Neural cell (in vitro differentiated cells): Measurements from ENCODE around the gene GNE.
"Not testable (repeated sequence)": the region's sequence is repeated elsewhere in the genome, so short reads cannot be mapped to it uniquely, and the experiment has no call there.

Experiments
- CTCF ChIP-seq: fragments of 450-650 bp; IDR thresholded peaks from 2 replicates; pipeline ENCODE4 v1.5.1; 2014; ENCODE audit warnings: antibody characterized with exemption, mild to moderate bottlenecking, moderate library complexity; ENCODE audit not compliant: poor library complexity, severe bottlenecking
- TF ChIP-seq, protein P1 (sequence below): IDR thresholded peaks from 2 replicates; pipeline ENCODE4 v1.6.1; 2012; ENCODE audit warnings: borderline replicate concordance

- TF ChIP-seq CTCF, result not testable (repeated sequence)
- TF ChIP-seq, protein P1, sequence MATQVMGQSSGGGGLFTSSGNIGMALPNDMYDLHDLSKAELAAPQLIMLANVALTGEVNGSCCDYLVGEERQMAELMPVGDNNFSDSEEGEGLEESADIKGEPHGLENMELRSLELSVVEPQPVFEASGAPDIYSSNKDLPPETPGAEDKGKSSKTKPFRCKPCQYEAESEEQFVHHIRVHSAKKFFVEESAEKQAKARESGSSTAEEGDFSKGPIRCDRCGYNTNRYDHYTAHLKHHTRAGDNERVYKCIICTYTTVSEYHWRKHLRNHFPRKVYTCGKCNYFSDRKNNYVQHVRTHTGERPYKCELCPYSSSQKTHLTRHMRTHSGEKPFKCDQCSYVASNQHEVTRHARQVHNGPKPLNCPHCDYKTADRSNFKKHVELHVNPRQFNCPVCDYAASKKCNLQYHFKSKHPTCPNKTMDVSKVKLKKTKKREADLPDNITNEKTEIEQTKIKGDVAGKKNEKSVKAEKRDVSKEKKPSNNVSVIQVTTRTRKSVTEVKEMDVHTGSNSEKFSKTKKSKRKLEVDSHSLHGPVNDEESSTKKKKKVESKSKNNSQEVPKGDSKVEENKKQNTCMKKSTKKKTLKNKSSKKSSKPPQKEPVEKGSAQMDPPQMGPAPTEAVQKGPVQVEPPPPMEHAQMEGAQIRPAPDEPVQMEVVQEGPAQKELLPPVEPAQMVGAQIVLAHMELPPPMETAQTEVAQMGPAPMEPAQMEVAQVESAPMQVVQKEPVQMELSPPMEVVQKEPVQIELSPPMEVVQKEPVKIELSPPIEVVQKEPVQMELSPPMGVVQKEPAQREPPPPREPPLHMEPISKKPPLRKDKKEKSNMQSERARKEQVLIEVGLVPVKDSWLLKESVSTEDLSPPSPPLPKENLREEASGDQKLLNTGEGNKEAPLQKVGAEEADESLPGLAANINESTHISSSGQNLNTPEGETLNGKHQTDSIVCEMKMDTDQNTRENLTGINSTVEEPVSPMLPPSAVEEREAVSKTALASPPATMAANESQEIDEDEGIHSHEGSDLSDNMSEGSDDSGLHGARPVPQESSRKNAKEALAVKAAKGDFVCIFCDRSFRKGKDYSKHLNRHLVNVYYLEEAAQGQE, result not testable (repeated sequence)
Observed at GRCh38 chr9:36239675-36240074, 18.6 kb downstream of the GNE start.
